HG03108 (cell line): ENCODE results near the gene GABPB2.
A peak's percentile ranks its signal among the peaks of the same experiment; 100 is the strongest.

Experiments used
- ATAC-seq: cut with Tn5 transposase; IDR thresholded peaks from one replicate; pipeline ENCODE4 v1.9.1; 2021; ENCODE audit warnings: moderate library complexity; ENCODE audit not compliant: unreplicated experiment

The GABPB2 gene

DNA sequence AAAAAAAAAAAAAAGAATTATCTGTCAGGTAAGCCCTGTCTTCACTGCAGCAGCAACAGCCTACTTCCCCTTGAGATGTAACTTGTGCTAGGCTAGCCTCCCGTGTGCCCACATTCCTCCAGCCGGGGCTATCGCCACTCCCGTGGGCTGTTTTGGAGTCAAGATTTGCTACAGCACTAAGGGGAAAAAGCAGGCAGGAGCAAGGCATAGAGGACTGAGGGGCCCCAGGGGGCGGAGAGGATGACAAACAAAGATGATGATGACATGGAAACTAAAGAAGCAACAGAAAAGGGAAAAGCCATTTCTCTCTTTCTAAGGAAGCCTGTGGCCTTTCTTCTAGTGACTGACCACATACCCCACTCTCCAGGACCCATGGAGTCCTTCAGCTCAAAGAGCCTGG is 87.8 kb downstream of the GABPB2 start:
- ATAC-seq, result no peak

DNA sequence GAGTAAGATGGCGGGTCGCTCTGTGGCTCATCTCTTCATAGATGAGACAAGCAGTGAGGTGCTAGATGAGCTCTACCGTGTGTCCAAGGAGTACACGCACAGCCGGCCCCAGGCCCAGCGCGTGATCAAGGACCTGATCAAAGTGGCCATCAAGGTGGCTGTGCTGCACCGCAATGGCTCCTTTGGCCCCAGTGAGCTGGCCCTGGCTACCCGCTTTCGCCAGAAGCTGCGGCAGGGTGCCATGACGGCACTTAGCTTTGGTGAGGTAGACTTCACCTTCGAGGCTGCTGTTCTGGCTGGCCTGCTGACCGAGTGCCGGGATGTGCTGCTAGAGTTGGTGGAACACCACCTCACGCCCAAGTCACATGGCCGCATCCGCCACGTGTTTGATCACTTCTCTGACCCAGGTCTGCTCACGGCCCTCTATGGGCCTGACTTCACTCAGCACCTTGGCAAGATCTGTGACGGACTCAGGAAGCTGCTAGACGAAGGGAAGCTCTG is 88.2 kb downstream of the GABPB2 start:
- ATAC-seq, result no peak

DNA sequence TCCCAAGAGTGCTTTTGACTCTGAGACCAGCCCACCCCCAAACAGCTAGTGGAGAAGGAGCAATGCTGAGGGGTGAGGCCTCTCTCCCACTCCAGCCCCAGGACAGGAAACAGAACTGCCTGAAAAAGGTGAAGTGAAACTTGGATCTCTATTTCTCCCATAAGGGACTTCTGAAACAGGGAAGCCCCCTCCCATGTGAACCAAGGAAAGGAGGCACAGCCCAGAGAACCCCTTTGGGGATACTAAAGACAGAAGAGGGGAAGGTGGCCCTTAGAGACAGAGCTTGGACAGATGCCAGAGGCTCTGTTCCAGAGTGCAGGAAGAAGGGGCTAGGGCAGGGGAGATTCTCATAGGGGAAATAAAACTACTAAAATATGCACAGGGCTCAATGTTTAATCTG is 88.8 kb downstream of the GABPB2 start:
- no peak for ATAC-seq

DNA sequence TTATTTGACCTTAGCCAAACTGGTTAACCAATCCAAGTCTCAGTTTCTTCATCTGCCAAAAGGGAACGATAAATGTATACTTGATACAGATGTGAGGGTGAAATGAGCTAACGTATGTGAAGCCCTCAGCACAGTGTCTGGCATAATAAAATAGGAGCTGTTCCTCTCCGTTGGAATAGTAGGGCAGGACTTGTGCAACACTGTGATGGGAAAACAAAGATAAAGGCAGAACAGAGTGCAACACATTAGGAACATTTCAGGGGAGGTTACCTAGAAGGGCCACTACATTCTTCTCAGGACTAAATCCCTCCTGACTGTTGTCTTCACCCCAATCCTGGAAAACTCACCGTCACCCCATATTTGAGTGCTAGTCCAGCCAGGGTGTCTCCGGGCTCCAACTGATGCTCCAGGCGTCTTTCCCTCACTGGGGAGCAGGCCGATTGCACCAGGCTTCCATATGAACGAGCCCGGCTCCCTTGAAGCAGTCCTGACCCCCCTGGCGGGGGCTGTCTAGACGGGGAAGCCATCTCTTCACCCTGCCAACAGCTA is 94.2 kb downstream of the GABPB2 start:
- ATAC-seq, result no peak

DNA sequence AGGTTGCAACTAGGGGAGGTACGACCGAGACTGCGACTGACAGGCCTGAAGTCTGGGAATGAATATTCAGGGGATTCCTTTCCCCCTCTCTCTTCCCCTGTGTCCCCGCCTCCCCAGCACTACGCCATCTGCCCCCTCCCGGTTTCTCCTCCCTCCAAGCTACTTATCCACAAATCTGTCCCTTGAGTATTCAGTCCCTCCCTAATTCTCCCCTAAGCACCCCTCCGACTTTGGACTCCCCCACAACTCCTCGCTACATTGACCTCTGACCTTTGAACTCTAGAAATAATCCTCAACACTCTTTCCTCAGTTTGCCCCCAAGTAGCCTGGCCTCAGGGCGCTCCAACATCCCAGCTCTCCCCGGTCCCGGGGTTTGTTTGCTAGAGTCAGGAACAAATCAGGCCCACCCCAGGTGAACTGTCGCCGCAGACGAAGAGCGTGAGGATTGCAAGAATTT is 94.7 kb downstream of the GABPB2 start:
- ATAC-seq, result no peak

DNA sequence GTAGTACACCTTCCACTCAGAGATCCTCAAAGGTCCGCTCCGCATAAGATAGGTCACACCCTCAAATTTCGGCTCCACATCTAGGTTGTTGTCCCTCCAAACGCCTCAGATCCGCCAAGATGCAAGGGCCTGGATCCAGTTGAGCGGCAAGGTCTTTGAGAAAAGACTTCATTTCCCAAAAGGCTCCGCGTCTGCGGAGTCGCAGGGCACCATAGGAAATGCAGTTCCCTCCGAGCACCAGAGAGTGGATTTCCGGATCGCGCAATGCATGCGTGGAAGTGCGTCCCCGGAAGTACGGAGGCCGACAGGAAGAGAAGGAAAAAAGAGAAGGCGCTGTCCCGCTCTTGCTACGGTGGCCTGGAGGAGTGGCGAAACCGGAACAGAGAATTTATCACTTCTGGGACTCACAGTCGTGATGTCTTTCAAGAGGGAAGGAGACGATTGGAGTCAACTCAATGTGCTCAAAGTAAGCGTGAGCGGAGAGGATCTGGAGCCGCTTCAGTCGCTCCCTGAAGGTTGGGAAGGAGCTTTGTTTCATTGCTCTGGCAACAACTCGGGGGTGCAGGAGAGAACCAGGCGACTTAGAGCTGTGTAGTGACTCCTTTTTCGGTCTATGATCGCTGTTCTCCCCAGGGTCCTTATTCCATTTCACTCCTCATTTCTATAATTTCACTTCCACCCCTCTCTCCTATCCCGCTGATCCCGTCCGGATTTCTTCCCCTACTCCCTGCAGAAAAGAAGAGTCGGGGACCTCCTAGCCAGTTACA is 95.4 kb downstream of the GABPB2 start, which contains the start of the genes LYSMD1 and SCNM1:
TSS of gene LYSMD1 (minus strand) at position 165 of the 767 bp plus-strand sequence. CDS start 644 bp downstream, outside the sequence.
TSS of gene SCNM1 (plus strand) at position 407 of the 767 bp plus-strand sequence. CDS start at position 416, 9 bp downstream.
- peak; percentile 83 for ATAC-seq

DNA sequence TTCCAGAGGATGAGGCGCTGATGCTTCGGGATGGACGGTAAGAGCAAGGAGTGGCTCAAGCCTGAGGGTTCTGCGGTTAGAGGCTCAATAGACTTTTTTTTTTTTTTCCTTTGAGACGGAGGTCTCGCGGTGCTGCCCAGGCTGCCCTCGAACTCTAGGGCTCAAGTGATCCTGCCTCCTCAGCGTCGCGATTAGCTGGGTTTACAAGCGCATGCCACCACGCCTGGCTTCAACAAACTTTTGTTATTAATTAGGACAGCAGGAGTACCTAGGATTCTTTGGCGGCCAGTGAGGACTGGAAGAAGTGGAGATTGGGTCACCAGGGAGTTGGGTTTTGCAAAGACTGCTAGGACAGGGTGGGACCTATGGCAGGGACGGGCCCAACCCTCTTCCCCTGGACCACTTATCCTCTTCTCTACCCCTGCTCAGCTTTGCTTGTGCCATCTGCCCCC is 96.0 kb downstream of the GABPB2 start:
- peak; percentile 3 for ATAC-seq

DNA sequence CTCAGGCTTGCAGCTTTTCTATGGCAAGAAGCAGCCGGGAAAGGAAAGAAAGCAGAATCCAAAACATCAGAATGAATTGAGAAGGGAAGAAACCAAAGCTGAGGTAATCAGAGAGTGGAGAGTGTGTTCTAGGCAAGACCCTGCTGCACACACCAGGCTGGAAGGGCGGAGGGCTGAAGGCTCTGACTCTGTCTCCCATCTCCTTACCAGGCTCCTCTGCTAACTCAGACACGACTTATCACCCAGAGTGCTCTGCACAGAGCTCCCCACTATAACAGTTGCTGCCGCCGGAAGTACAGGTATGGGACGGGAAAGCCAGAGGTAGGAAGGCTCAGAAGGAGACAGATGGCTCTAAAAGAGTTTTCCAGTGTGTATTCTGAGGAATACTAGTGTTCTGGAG is 96.6 kb downstream of the GABPB2 start:
- no peak for ATAC-seq

DNA sequence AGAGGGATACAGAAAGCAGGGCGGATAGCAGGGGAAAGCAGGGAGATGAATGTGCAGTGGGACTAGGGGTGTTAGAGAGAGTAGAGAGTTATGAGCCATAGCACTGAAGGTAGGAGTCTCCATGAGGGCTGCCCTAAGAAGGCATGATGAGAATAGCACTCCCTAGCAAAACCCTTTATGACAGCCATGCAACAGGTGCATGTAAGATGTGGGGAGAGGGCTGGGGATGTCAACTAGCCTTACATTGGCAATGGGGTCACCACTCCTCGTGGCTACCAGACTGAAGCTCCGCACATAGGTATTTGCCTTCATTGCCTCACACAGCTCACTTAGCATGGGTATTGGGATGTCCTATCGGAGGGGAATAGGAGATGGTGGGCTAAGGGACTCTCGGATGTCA is 100.6 kb downstream of the GABPB2 start:
- no peak for ATAC-seq
